ENCODE results near the gene PTPRM.

GRCh38 chr18:7661207-7661606, 94.1 kb downstream of the PTPRM start:
- TF ChIP-seq CTCF (IDR thresholded peaks at IDR 0.05) = no peak
- no peak for TF ChIP-seq POLR2A (IDR thresholded peaks at IDR 0.05)
